MV-4-11 (cell line): ENCODE results near the gene SESTD1.

ENCODE experiments used
- DNase-seq: peaks from one replicate; lab custom pipeline; 2025; lab: John Stamatoyannopoulos, UW

The SESTD1 gene

DNA sequence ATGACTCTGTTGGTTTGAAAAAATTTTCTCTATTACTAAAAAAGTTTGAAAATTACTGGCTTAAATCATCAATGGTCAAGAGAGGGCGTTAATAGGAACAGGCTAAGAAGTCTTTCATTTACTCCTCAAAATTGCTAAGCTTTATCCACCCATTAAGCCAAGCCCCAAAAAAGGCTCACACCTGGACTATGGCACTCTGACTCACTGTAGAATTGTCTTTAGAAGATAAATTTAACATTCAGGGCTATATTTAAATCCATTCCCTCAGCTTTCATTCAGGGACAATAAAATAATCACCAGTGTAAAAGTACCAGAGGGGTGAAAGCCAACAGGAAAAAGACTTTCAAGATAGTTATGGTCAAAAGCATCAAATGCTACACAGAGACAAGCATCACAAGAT, 80.0 kb downstream of the SESTD1 start:
- no peak for DNase-seq

DNA sequence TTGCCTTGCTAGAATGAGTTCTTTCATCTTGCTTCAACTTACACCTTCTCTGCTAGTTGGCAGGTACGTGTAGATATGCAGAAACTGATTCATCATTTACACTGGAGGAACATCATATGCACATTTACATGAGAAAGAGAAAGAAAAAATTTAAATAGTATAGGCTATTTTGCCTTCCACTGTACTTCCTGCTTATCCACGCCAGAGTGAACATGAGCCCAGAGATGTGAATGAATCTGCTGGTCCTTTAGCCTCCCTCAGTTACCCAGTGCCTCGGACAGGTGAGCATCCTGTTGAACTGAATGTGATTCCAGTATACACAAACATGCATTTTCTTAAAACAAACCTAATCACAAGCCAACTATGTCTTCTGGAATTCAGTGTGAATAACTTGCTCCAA, 83.6 kb downstream of the SESTD1 start:
- DNase-seq = no peak

DNA sequence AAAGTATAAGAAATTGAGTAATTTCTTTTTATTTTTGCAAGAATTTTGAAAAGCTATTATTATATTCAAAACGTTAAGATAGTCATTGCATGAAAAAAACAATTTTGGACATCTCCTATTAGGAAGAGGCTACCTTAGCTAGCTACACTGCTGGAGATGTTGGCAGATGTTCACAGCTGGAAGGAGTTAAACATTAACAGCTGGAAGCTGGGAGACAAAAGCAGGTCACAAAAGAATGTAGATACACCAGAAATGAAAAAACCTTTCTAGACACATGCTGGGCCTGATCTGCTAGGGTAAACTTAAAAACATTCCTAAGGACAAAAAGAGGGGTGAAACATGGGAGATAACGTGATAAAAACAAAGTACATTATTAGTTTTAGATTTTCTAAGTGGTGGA, 84.4 kb downstream of the SESTD1 start:
- DNase-seq = no peak

DNA sequence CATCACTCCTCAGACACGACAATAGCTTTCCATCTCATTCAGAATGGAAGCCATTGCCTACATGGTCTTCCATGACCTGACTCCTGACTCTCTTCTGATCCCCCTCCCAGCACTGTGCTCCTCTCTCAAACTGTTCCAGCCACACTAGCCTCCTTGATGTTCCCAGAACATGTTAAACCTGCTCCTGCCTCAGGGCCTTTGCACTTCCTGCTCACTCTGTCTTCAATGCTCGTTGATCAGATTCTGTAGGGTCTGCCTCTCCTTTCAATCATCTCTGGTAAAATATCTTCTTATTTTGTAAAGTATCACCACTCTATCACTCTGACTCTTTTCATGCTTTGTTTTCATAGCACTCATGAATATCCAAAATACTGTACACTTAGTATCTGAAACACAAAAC, 84.9 kb downstream of the SESTD1 start:
- no peak for DNase-seq

DNA sequence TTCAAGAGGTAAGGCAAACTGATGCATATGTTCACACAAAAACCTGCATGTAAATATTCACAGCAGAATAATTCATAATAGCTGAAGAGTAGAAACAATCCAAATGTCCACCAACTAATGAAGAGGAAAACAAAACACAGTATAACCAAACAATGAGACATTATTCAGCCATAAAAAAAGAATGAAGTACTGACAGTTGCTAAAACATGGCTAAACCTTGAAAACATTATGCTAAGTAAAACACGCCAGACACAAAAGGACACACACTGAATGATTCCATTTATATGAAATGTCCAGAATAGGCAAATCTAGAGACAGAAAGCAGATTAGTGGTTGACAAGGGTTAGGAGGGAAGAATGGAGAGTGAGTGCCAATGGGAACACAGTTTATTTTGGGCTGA, 86.9 kb downstream of the SESTD1 start:
- no peak for DNase-seq

DNA sequence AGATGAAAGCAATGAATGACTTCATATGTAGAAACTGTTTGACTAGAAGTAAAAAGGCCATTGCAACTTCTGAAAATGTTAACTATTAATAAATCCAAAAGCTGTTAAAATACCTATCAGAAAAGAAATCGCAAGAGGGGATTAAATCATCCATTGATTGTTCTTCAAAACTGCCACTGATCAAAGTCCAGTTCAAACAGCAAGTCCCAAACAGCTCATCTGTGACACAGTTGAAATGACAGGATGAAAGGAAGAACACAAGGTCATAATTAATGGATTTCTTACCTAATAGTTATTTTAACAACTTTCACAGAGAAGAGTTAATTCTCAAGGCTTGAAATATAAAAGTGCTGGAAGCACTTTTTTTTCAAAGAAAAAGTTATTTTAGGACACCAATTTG, 90.4 kb downstream of the SESTD1 start:
- DNase-seq = no peak

DNA sequence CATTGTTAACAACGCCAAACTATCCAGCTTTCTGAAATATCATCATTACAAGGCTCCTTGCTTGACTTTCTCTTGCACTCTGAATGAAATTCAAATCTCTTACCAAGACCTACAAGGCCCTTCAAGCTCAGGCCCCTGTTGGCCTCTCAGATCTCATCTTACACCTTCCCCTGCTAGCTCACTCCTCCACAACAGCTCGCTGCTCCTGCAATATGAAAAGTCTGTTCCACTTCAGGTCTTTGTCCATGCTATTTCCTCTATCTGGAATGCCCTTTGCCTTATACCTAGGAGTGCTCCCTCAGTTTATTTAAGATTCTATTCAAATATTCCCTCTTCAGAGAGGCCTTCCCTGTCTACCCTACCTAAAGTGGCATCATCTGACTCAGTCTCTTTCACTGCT, 91.7 kb downstream of the SESTD1 start:
- DNase-seq = no peak

DNA sequence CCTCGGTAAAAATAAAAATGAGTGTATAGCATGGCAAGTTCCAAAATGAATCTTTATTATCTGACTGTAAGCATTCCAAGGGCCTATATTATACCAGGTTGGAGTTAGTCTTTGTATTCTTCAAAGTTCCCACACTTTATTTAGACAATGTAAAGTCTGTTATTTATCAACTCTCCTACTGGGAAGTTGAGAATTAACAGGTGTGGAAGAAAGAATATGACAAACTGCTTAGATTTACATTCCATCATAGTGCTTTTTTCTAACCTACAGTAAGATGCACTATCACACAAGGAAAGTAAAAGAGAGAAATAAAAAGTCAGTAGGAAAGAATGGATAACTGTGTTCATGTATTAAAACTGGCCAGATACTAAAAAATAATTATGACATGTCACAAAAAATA, 93.3 kb downstream of the SESTD1 start:
- DNase-seq = no peak

DNA sequence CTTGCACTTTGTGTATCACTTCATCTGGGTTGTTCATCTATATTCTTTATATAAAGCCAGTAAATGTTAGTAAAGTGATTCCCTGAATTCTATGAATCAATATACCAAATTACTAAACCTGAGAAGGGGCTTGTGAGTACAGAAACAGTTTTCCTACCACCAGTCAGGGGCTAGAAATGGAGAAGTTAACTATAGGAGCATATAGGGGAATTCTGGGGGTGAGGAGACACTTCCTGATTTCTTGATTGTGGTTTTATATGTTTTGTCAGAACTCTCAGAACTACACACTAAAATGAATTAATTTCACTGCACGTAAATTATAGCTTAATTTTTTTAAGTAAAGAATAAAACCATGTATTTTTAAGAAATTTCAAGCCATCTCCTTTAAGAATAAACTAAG, 93.7 kb downstream of the SESTD1 start:
- no peak for DNase-seq

DNA sequence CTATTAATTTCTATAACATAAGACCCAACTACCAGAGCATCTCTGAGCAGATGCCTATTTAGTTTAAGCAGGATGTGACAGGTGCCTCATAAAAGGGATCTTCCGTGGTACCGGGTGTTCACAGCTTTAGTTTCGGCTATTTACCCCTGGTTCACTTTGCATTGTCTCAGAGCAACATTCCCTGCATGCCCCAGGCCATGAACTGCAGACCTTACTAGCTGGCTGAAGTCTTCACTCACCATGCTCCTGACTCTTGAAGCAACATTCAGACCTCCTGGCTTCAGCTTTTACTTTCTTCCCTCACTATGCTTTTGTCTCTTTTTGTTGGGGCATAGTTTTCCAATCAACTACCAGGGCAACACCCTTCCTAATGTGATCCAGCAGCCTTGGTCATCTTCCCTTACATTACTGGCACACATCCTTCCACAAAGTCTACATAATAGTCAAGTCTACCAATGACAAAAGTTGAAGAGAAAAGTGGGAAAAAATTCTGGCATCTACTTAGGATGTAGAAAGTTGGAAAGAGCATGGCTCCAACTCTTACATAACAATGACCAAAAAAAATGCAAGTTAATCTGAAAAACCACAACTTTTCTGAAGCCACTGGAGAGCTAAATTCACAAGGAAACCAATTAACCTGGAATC, 99.2 kb downstream of the SESTD1 start:
- no peak for DNase-seq

DNA sequence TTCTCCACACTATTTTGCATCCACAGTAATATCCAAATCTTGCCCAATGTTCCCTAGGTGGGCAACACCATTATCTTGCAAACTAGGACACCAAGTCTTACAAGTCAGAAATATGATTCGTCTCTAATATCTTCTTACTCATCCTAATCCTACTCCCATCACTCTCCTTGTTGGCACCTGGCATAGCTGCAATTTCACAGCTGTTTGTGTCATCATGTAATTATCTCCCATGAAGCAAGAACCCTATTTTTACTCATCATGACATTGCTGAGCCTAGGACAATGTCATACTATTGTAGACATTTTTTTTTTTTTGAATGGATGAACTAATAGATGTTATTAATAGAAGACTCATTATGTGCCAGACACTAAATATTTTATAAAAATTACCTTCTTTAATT, 123.4 kb downstream of the SESTD1 start:
- no peak for DNase-seq

DNA sequence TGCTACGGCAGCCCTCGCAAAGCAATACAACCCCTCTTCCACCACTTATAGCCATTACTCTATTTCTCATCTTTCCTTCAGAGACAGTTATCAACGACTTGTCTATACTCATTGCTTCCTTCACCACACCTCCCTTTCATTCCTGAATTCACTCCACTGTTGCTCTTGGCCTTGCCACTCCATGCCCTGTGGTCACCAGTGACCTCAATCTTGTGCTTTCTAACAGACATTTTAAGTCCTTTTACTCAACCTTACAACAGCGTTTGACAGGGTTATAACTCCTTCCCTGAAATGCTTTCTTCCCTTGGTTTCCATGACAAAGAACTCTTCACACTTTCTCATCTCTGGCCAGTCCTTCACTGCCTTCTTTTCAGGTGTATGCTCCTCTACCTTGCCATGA, 124.1 kb downstream of the SESTD1 start:
- DNase-seq = no peak

DNA sequence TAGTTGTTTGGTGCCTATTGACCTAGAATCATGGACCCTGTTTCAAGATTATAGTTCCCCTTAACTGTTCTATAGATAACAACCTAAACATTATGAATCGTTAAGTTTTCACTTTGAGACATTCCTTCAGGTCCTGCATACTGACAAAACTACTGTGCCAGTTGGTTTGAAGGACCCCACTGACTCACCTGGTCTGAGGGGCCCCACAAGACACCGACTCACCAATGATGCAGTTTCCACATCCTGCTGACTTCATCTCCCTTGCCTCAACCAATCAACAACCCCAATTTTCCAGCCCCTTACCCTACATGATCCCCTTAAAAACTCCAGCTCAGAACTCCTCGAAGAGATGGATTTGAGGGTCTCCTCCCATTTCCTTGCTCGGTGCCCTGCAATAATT, 125.1 kb downstream of the SESTD1 start:
- DNase-seq = no peak

DNA sequence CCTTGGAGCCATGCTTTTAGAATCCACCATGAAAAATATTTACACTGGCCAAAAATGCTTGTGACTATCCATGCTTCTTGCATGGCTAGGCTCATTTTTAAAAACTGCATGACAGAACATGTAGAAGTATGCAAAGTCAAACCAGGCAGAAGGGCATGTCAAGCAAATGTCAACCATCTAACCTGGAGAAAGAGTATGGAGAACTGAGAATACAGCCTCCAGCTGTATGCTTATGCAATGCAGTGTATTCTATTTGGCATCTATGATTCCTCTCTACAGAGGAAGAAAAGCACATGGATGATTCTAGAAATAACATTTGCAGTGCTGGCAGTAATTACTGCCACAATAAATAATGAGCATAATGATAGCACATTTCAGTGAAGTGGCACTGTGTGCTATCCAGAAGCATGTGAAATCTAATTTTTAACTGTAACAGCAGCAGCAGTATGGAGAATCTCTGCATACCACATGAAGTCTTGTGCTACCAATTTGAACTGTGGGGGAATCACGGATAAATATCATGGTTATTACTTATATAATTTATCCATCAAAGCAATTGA, 127.4 kb downstream of the SESTD1 start:
- DNase-seq = peak; percentile 2

DNA sequence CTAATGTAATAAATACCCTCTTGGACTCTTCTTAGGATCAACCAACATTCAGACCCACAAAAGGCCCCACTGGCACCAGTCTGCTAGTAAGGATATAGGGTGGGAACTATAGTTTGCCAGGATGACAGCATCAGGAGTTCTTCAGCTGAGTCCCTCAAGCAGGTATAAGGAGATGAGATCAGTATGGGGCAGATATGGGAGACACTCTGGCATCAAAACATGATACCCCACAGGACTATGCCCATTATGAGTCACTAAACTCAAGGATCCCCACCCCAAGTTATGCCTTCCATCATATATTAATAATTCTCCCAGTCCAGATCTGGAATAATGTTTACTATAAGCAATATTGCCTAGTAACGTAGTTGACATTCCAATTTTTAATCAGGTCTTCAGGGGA, 131.6 kb downstream of the SESTD1 start:
- DNase-seq = no peak

DNA sequence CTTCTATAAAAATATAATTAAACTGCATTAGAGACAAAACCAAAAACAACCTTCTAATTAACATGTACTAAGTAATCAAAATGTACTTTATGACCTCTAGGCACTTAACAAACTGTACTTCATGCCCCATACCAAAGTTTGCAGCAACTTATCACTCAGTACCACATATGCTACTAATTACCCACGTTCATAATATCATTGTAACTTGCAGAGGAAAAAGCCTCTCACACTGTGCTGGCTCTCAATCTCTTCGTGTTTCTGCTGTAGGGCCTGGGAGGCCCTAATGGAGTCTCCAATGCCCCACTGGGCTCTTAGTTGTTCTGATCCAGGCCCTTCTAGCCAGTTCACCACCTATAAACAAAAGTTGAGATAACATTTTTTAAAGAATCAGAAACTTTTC, 132.6 kb downstream of the SESTD1 start:
- DNase-seq = no peak

DNA sequence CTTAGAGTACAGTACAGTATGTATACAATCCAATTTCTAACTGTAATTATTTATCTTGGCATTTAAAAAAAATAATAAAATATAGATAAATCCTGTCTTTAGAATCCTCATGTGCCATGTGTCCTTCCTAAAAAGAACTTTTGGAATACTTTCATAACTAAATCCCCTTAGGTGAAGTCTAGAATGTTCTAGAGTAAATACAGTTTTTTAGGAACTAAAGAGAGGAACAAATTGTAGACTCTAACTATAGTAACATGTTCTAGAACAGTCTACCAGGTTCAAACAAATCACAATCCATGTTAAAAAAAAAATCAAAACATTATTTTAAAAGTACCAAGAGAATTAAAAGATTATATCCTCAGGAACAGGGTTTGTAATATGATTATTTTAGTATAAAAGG, 134.1 kb downstream of the SESTD1 start:
- DNase-seq = no peak

DNA sequence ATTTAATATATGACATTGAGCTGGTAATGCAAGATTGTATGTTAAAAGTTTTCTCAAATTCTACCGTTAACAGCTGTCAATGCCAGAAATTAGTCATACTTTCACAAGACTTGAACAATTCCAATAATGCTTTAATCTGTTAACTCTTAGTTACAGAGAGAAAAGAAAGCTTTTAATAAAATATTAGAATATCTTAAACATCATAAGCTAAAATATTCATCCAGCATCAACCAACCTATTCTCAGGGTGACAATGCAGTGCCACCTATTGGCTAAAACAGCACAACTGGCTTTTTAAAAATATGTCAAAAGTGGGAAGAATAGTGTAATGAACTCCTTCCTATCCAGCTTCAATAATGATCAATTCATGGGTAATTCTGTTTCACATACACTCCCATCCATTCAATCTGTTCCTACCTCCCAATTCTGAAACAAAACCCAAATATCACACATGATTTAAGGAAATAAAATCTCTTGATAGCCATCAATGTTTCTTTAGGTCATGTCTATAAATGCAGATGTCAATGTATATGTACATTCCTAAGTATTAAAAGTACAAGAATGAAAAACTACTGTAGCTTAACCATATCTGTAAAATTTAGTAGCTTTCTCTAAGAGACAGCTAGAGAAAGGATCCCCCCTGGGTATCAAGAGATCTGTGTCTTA, 134.9 kb downstream of the SESTD1 start:
- peak; percentile 15 for DNase-seq

DNA sequence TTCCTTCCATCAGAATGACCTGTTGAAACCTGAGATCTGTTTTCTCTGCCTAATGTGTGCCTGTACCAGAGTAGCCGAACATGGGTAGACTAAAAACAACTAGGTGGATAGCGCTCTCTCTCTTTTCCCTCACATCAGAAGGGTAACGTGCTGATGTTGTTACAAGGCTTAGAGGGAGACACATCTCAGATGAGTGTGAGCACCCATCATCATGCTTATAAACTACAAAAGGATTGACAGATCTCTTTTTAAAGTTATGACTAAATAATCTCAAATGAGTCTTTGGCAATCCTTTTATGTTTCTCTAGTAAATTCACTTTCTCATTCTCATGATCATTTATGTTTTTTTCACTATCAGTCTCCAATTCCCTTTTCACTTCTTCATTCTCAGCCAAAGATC, 139.2 kb downstream of the SESTD1 start:
- no peak for DNase-seq

DNA sequence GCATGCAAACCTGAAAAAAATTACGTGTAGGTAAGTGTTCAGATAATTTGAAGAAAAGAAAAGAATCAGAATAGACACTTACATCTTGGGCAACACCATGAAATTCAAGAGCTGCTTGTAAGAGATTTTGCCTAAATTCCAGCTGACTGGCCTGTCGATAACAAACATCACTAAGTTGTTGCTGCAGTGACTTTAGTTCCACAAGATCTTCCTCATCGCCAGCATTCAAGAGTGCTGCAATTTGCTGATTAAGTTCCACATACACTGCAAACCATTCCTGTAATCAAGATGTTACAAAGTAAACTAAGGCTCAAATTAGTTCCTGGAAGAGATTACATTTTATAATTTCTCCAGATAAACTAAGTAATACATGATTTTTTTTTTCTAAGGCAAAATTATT, 140.3 kb downstream of the SESTD1 start:
- DNase-seq = no peak

DNA sequence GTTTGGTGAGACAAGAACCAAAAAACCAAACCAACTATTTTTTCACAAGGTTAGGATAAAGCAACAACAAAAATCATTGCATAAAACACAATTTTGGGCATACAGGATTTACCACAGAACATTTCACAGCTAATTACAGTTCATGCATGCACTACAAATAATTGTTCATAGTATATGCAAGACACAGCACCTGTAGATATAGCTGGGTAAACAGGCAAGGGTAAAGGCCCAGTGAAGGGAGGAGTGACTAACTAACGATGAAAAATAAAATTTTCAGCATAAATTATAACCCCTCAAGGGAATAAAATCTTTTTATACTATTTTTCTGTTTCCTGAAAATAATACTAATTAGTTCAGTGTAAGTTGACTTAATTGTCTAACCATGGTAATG, 141.4 kb downstream of the SESTD1 start:
- no peak for DNase-seq

DNA sequence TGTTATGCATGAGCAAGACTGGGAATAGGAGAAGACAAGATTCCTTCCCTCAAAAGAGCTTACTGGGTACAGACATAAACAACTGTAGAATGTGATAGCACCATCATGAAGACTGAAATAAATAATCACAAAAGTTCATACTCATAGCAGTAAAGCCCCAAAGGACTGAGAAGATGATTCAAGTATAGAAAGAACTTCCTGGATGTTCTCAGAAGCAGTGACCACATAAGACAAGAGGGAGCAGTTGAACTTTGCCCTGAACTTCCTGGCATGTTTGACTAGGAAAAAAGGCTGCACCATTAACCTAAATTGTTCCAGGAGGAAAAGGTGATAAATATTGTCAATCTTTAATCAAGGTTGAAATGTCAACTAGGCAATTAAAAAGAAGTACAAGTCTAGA, 156.9 kb downstream of the SESTD1 start:
- DNase-seq = peak; percentile 24

DNA sequence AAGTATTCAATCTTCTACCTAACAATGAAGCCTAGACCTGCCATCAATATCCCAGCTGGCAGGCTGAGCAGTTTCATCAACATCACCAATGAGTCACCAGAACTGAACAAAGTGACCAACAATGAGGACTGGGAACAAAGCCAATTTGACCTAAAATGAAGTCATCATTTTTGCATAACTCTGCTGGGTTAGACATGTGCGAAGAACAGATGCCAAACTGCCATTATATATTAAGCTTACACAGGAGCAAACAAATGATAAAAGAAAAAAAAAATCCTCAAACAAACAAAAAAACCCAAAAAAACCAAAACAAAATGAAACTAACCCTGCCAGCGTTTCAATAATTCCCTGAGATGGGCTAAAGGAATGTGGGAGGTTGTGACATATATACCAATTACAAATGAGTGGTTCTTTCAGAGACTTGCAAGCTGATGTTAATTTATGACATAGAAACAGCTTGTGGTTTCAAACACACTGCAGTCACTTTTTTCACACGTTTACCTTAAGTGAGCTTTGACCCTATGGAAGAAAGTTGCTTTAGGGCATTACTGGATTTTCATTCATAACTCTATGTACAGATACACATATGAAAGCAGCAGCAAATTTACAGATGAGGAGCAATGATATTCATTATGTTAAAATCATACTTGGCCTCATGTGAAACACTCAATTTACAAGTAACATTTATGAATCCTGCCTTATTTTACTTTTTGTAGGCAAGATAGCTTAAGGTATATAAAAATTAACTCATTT, 157.8 kb downstream of the SESTD1 start:
- peak; percentile 93 for DNase-seq
